Measurements from ENCODE around the gene PCSK6.

Gene PCSK6

GRCh38 chr15:101322854-101323477 lies 166.5 kb downstream of the PCSK6 start:
- no peak for DNase-seq

- DNase-seq = no peak
Observed at GRCh38 chr15:101322016-101322695, 167.4 kb downstream of the PCSK6 start.

GRCh38 chr15:101320501-101321052 lies 168.9 kb downstream of the PCSK6 start:
- peak; percentile 77 for DNase-seq

- DNase-seq = no peak
Observed at GRCh38 chr15:101318839-101319238, 170.7 kb downstream of the PCSK6 start.

- DNase-seq = no peak
Observed at GRCh38 chr15:101318147-101318819, 171.2 kb downstream of the PCSK6 start.

- DNase-seq = no peak
Observed at GRCh38 chr15:101317336-101317872, 172.1 kb downstream of the PCSK6 start.

- DNase-seq = no peak
Observed at GRCh38 chr15:101316529-101316928, 173.0 kb downstream of the PCSK6 start.

GRCh38 chr15:101315736-101316135 lies 173.8 kb downstream of the PCSK6 start:
- no peak for DNase-seq

GRCh38 chr15:101314336-101315125 lies 175.0 kb downstream of the PCSK6 start:
- DNase-seq = no peak

- DNase-seq = no peak
Observed at GRCh38 chr15:101313041-101313761, 176.3 kb downstream of the PCSK6 start.

GRCh38 chr15:101310508-101310907 lies 179.0 kb downstream of the PCSK6 start:
- DNase-seq = no peak

- DNase-seq = no peak
Observed at GRCh38 chr15:101310161-101310480, 179.4 kb downstream of the PCSK6 start.

GRCh38 chr15:101309436-101310160 lies 179.9 kb downstream of the PCSK6 start:
- no peak for DNase-seq

- DNase-seq = no peak
Observed at GRCh38 chr15:101308604-101309435, 180.7 kb downstream of the PCSK6 start.

GRCh38 chr15:101307897-101308603 lies 181.5 kb downstream of the PCSK6 start:
- no peak for DNase-seq

- DNase-seq = no peak
Observed at GRCh38 chr15:101307048-101307896, 182.2 kb downstream of the PCSK6 start.

GRCh38 chr15:101306341-101307047 lies 183.0 kb downstream of the PCSK6 start:
- no peak for DNase-seq

- DNase-seq = no peak
Observed at GRCh38 chr15:101305820-101306255, 183.7 kb downstream of the PCSK6 start.

All from GF-D8 (cell line).